Subcutaneous abdominal adipose tissue (tissue), 5 donors: ENCODE results near the gene PRR9.
"Not testable (repeated sequence)": the region's sequence is repeated elsewhere in the genome, so short reads cannot be mapped to it uniquely, and the experiment has no call there.

Experiments used
- H3K27ac ChIP-seq: one replicate; pipeline ENCODE4 v1.7.0; 2013; ENCODE audit warnings: low read depth, mild to moderate bottlenecking, inconsistent platforms, low read length, moderate library complexity
- H3K27me3 ChIP-seq, 5 donors: one replicate each; pipeline ENCODE4 v1.7.0; 2013; ENCODE audit warnings: low read length in 5 of 5, inconsistent platforms in 1 of 5; ENCODE audit not compliant: control insufficient read depth in 5 of 5, insufficient read depth in 4 of 5
- H3K36me3 ChIP-seq, 5 donors: one replicate each; pipeline ENCODE4 v1.7.0; 2013; ENCODE audit warnings: low read length in 5 of 5; ENCODE audit not compliant: control insufficient read depth in 5 of 5, insufficient read depth in 5 of 5
- H3K4me1 ChIP-seq, 5 donors: one replicate each; pipeline ENCODE4 v1.7.0; 2013; ENCODE audit warnings: low read length in 5 of 5, mild to moderate bottlenecking in 3 of 5, moderate library complexity in 1 of 5; ENCODE audit not compliant: control insufficient read depth in 5 of 5, insufficient read depth in 5 of 5
- H3K4me3 ChIP-seq, 5 donors: one replicate each; pipeline ENCODE4 v1.7.0; 2013; ENCODE audit warnings: low read length in 5 of 5, low read depth in 1 of 5
- H3K9ac ChIP-seq, 5 donors: one replicate each; pipeline ENCODE4 v1.7.0; 2013; ENCODE audit warnings: low read length in 5 of 5, mild to moderate bottlenecking in 4 of 5, moderate library complexity in 3 of 5
- H3K9me3 ChIP-seq, 5 donors: one replicate each; pipeline ENCODE4 v1.7.0; 2013; ENCODE audit warnings: low read length in 5 of 5; ENCODE audit not compliant: control insufficient read depth in 5 of 5
- donor health status: healthy.
- donor health status: healthy.
- donor health status: healthy.
- donor health status: healthy.
- donor health status: healthy.

Gene PRR9

GRCh38 chr1:153202006-153202405, 15.4 kb upstream of the PRR9 start:
- Histone ChIP-seq H3K9me3 (no peaks in the 10 kb centered on the region), H3K4me3 (no peak overlapping the region), H3K36me3 (no peaks in the 10 kb centered on the region), H3K9ac (no peak overlapping the region), H3K27me3 (peaks cover 0 to 15% (median 4%) of the 10 kb centered on the region in 5 donors), H3K27ac (no peak overlapping the region), H3K4me1 (no peaks in the 10 kb centered on the region)

- Histone ChIP-seq H3K9me3 (no peaks in the 10 kb centered on the region), H3K27ac (no peak within 1 kb of the TSS)
Measured at GRCh38 chr1:153203130-153203529, 14.3 kb upstream of the PRR9 start, which contains the start of gene LELP1. Gene LELP1, plus strand, starts transcription at chr1:153203430. Its CDS starts 1,278 bp downstream, at chr1:153204708.

GRCh38 chr1:153206631-153207030, 10.8 kb upstream of the PRR9 start:
- Histone ChIP-seq H3K9ac (no peak overlapping the region), H3K27ac (no peak overlapping the region), H3K4me1 (no peaks in the 10 kb centered on the region), H3K36me3 (no peaks in the 10 kb centered on the region), H3K27me3 (peaks cover 0 to 17% (median 8%) of the 10 kb centered on the region in 5 donors), H3K9me3 (no peaks in the 10 kb centered on the region), H3K4me3 (no peak overlapping the region)

More at GRCh38 chr1:153203130-153203529, 14.3 kb upstream of the PRR9 start, which contains the start of gene LELP1:
- Histone ChIP-seq H3K27me3 (peaks cover 0 to 15% (median 4%) of the 10 kb centered on the region in 5 donors), H3K4me1 (no peaks in the 10 kb centered on the region), H3K9ac (no peak within 1 kb of the TSS), H3K36me3 (no peaks in the 10 kb centered on the region), H3K4me3 (no peak within 1 kb of the TSS)

GRCh38 chr1:153210206-153210605, 7.2 kb upstream of the PRR9 start:
- Histone ChIP-seq H3K9ac (no peak overlapping the region), H3K36me3 (no peaks in the 10 kb centered on the region), H3K27me3 (peaks cover 3 to 15% (median 6%) of the 10 kb centered on the region in 5 donors), H3K27ac (no peak overlapping the region), H3K9me3 (no peaks in the 10 kb centered on the region), H3K4me3 (no peak overlapping the region), H3K4me1 (no peaks in the 10 kb centered on the region)

DNA sequence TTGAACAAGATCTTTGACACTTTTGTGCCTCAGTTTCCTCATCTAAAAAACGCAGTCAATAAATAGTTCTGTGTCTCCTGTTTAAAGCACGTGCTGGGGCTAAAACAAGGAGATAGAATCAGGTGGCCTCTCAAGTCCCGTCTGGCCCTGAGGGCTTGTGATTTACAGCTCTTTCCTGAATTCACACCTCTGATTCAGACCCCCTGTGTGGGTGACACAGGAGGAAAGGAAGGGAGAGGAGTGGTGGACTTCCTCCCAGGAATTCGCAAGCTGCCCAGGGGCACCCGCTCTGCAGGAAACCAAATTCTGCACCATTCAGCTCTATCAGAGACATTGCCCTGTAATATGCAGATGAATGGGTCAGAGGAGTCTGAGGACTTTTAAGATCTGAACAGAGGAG, 5.2 kb upstream of the PRR9 start:
- peaks cover 0 to 9% (median 6%) of the 10 kb centered on the region in 5 donors for H3K27me3 ChIP-seq

GRCh38 chr1:153213519-153213918, 3.9 kb upstream of the PRR9 start:
- Histone ChIP-seq H3K4me3 (no peak overlapping the region), H3K27ac (no peak overlapping the region), H3K9ac (no peak overlapping the region), H3K36me3 (no peaks in the 10 kb centered on the region), H3K9me3 (no peaks in the 10 kb centered on the region), H3K27me3 (peaks cover 0 to 9% (median 6%) of the 10 kb centered on the region in 5 donors), H3K4me1 (no peaks in the 10 kb centered on the region)

More for the DNA sequence above, 5.2 kb upstream of the PRR9 start:
- no peaks in the 10 kb centered on the region for H3K9me3 ChIP-seq
- no peaks in the 10 kb centered on the region for H3K4me1 ChIP-seq
- no peak overlapping the region for H3K9ac ChIP-seq
- H3K27ac ChIP-seq, result no peak overlapping the region
- no peaks in the 10 kb centered on the region for H3K36me3 ChIP-seq
- no peak overlapping the region for H3K4me3 ChIP-seq

- H3K9ac ChIP-seq, result no peak overlapping the region
- no peak overlapping the region for H3K4me3 ChIP-seq
- H3K9me3 ChIP-seq, result no peaks in the 10 kb centered on the region
- H3K27me3 ChIP-seq, result peaks cover 0 to 3% (median 0%) of the 10 kb centered on the region in 5 donors
- H3K4me1 ChIP-seq, result no peaks in the 10 kb centered on the region
- no peaks in the 10 kb centered on the region for H3K36me3 ChIP-seq
- H3K27ac ChIP-seq, result no peak overlapping the region
Measured at GRCh38 chr1:153217744-153218416, 496 bp downstream of the PRR9 start.

GRCh38 chr1:153220606-153221303, 3.4 kb downstream of the PRR9 start:
- Histone ChIP-seq H3K4me1 (no peaks in the 10 kb centered on the region), H3K27ac (no peak overlapping the region), H3K27me3 (peaks cover 0 to 3% (median 0%) of the 10 kb centered on the region in 5 donors), H3K9me3 (no peaks in the 10 kb centered on the region), H3K36me3 (no peaks in the 10 kb centered on the region), H3K9ac (no peak overlapping the region), H3K4me3 (no peak overlapping the region)

DNA sequence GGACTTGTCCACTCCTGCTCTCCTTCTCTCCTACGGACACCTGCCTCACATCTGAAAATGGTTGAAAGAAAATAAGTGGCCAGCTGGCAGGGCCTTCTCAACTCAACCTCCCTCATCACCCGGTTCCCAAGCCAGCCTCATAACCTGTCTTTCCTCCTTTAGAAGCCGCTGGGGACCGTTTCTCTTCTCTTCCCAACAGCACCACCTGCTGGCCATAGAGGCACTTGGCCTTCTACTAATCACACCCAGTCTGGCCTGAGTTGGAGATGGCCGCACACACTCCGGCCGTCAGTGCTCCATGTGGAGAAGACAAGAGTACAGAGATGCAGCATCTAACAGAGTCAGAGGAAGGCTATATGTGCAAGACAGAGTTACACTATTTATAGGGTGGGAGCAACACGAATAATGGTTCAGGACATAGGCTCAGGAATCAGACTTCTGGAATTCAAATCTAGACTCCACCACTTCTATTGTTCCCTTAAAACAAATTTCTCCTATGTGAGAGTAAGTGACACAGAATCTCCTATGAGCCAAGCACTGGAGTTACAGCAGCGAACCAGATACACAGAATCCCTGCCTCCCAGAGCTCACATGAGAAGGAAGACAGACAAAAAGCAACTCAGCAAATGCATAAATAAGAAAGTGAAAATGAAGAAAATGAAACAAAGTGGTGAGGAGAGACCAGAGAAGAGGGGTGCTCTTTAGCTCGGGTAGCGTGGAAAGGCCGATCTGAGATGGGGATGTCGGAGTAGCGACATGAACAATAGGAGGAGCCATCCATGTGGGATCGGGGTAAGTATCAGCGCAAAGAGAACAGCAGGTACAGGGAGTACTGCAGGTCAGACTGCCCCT, 5.9 kb downstream of the PRR9 start:
- not testable (repeated sequence) for H3K4me3 ChIP-seq, H3K27ac ChIP-seq, H3K9ac ChIP-seq, H3K4me1 ChIP-seq, H3K36me3 ChIP-seq, H3K9me3 ChIP-seq, H3K27me3 ChIP-seq
